K562 (cell line): Measurements from ENCODE around the gene RSBN1L. TPM values are rescaled to one million over a fixed set of nuclear protein-coding genes. Genes with fewer than 3 reads are reported as not detected.

Source experiments
- ATAC-seq: fragments of 200-7000 bp; cut with Tn5 transposase; 3 replicates; pipeline ENCODE4 v1.9.1; 2020; ENCODE audit warnings: moderate library complexity
- BruUV-seq: library from RNA; stranded (reverse); fragments of 400-500 nt; replicated peaks from 2 replicates; lab custom pipeline; 2021; lab: Mats Ljungman, UMichigan
- CTCF ChIA-PET: fragments of 300-600 bp; formaldehyde crosslinking; extraction: SDS; loops from one replicate; lab custom pipeline; 2021; ENCODE audit warnings: low intra/inter-chr PET ratio; lab: Yijun Ruan, JAX
- POLR2A ChIA-PET: fragments of 300-600, 350-650 bp; sonication (Branson Sonifier 250); formaldehyde crosslinking; extraction: SDS; loops from one replicate; lab custom pipeline; 2021; ENCODE audit warnings: antibody characterized with exemption, inconsistent platforms; lab: Yijun Ruan, JAX
- DNase-seq, 4 experiments: peaks; one replicate each; pipeline versions ENCODE4 v3.0.0 to v3.0.0-alpha.2; 2011 to 2018; ENCODE audit warnings: low spot score in 3 of 4, mixed read lengths in 3 of 4; ENCODE audit errors: extremely low read depth in 1 of 4
- FAIRE-seq: peaks from 2 replicates; lab custom pipeline; 2011; peaks lifted over from hg19 to GRCh38; lab: Jason Lieb, UNC
- H2AFZ ChIP-seq: 2 replicates; pipeline ENCODE4 v1.6.0; 2011; ENCODE audit warnings: low read depth, low read length, control low read depth, inconsistent platforms
- H3K27ac ChIP-seq: fragments of 200-600 bp; 3 replicates; pipeline ENCODE4 v1.8.0; 2011; ENCODE audit warnings: low read depth, mild to moderate bottlenecking, control low read depth, inconsistent platforms, low read length, moderate library complexity, mixed read lengths; ENCODE audit errors: extremely low read depth
- H3K27me3 ChIP-seq, 2 experiments: fragments of 300-600 bp in 1 of 2; 2 replicates in 1 of 2; 3 replicates in 1 of 2; pipeline versions ENCODE4 v1.6.0 to v1.8.0; 2011; ENCODE audit warnings: inconsistent platforms in 2 of 2, low read length in 2 of 2, mild to moderate bottlenecking in 1 of 2, mixed read lengths in 1 of 2, moderate library complexity in 1 of 2; ENCODE audit not compliant: control insufficient read depth in 2 of 2, insufficient read depth in 2 of 2
- H3K36me3 ChIP-seq: fragments of 300-600 bp; 3 replicates; pipeline ENCODE4 v1.8.0; 2011; ENCODE audit warnings: mild to moderate bottlenecking, low read length, inconsistent platforms; ENCODE audit not compliant: control insufficient read depth, insufficient read depth
- H3K4me1 ChIP-seq, 2 experiments: fragments of 200-600 bp in 1 of 2; replicated peaks in 1 of 2; 2 replicates in 1 of 2; 3 replicates in 1 of 2; pipeline versions ENCODE4 v1.5.1 to v1.8.0; 2011; ENCODE audit warnings: inconsistent platforms in 2 of 2, low read length in 2 of 2, mild to moderate bottlenecking in 1 of 2, mixed read lengths in 1 of 2, moderate library complexity in 1 of 2; ENCODE audit not compliant: control insufficient read depth in 2 of 2, insufficient read depth in 2 of 2
- H3K4me2 ChIP-seq: 2 replicates; pipeline ENCODE4 v1.6.1; 2011; ENCODE audit warnings: low read length, control low read depth, inconsistent platforms, mixed read lengths; ENCODE audit not compliant: insufficient read depth
- H3K4me3 ChIP-seq: fragments of 200-600 bp; sonication (generic), shearing (Covaris generic); 2 replicates; pipeline ENCODE4 v1.5.1; 2016; ENCODE audit warnings: control low read depth, inconsistent platforms
- H3K79me2 ChIP-seq: fragments of 200-600 bp; 3 replicates; pipeline ENCODE4 v1.8.0; 2011; ENCODE audit warnings: low read length, inconsistent platforms; ENCODE audit not compliant: control insufficient read depth, insufficient read depth
- H3K9ac ChIP-seq, 2 experiments: 2 replicates each; pipeline versions ENCODE4 v1.6.0 to v1.6.1; 2011; ENCODE audit warnings: low read depth in 2 of 2, low read length in 2 of 2, control low read depth in 1 of 2, inconsistent platforms in 1 of 2, mild to moderate bottlenecking in 1 of 2, mixed read lengths in 1 of 2; ENCODE audit not compliant: insufficient read depth in 1 of 2
- H3K9me1 ChIP-seq: one replicate; pipeline ENCODE4 v1.6.0; 2011; ENCODE audit warnings: inconsistent platforms, mild to moderate bottlenecking, low read length, moderate library complexity; ENCODE audit not compliant: control insufficient read depth, insufficient read depth
- H3K9me3 ChIP-seq: replicated peaks from 2 replicates; pipeline ENCODE4 v1.5.1; 2011; ENCODE audit warnings: low read depth, low read length, inconsistent platforms; ENCODE audit not compliant: control insufficient read depth, insufficient read depth
- H4K20me1 ChIP-seq: replicated peaks from 2 replicates; pipeline ENCODE4 v1.6.1; 2011; ENCODE audit warnings: low read length, inconsistent platforms, mixed read lengths; ENCODE audit not compliant: control insufficient read depth, insufficient read depth
- ARHGAP35 ChIP-seq: fragments of 450-650 bp; IDR thresholded peaks from 2 replicates; pipeline ENCODE4 v1.6.1; 2018; ENCODE audit not compliant: partially characterized antibody
- CHCHD3 ChIP-seq: fragments of 250-450 bp; sonication (Bioruptor Pico); IDR thresholded peaks from 2 replicates; pipeline ENCODE4 v2.1.2; 2022; ENCODE audit warnings: mild to moderate bottlenecking
- CXXC5 ChIP-seq: fragments of 250-450 bp; sonication (Bioruptor Pico); IDR thresholded peaks from 2 replicates; pipeline ENCODE4 v1.8.0; 2022; ENCODE audit warnings: inconsistent platforms, mild to moderate bottlenecking, moderate library complexity
- E2F5 ChIP-seq: sonication (generic); formaldehyde crosslinking; IDR thresholded peaks from 2 replicates; pipeline ENCODE4 v1.8.0; 2022; ENCODE audit warnings: mild to moderate bottlenecking, missing genetic modification reagents
- GABPA ChIP-seq: fragments of 200-800 bp; sonication (Bioruptor generic); conservative IDR thresholded peaks from 2 replicates; pipeline ENCODE4 v1.6.1; 2016; ENCODE audit warnings: low read depth, missing genetic modification characterization, missing compliant biosample characterization
- LEF1 ChIP-seq: fragments of 450-650 bp; IDR thresholded peaks from 2 replicates; pipeline ENCODE4 v1.6.1; 2016; ENCODE audit warnings: mild to moderate bottlenecking
- MCM5 ChIP-seq: fragments of 450-650 bp; IDR thresholded peaks from 2 replicates; pipeline ENCODE4 v1.6.1; 2016; ENCODE audit warnings: low read depth
- MCM7 ChIP-seq, 2 experiments: fragments of 450-650 bp; IDR thresholded peaks; 2 replicates each; pipeline ENCODE4 v1.6.1; 2016 to 2018
- MEF2D ChIP-seq: conservative IDR thresholded peaks from 2 replicates; pipeline ENCODE4 v1.6.1; 2016; ENCODE audit warnings: low read depth, missing genetic modification characterization, missing compliant biosample characterization
- PHB2 ChIP-seq: fragments of 450-650 bp; IDR thresholded peaks from 2 replicates; pipeline ENCODE4 v1.6.1; 2017; ENCODE audit warnings: low read depth
- SMARCA5 ChIP-seq: fragments of 450-650 bp; IDR thresholded peaks from 2 replicates; pipeline ENCODE4 v1.6.1; 2016
- SMARCC2 ChIP-seq: fragments of 450-650 bp; IDR thresholded peaks from 2 replicates; pipeline ENCODE4 v1.6.1; 2017; ENCODE audit warnings: antibody characterized with exemption, moderate library complexity, mild to moderate bottlenecking, low read depth
- SRSF3 ChIP-seq: fragments of 200-400 bp; formaldehyde crosslinking; IDR thresholded peaks from 2 replicates; pipeline ENCODE4 v1.6.1; 2016; ENCODE audit warnings: mild to moderate bottlenecking, low read length, moderate library complexity; ENCODE audit not compliant: insufficient read depth
- TAF15 ChIP-seq: fragments of 200-400 bp; formaldehyde crosslinking; IDR thresholded peaks from 2 replicates; pipeline ENCODE4 v1.6.1; 2017; ENCODE audit warnings: mild to moderate bottlenecking, low read depth, low read length, moderate library complexity
- ZBTB33 ChIP-seq: sonication (generic); formaldehyde crosslinking; IDR thresholded peaks from 2 replicates; pipeline ENCODE4 v1.8.1; 2023; ENCODE audit warnings: mild to moderate bottlenecking, missing genetic modification reagents
- ZNF79 ChIP-seq: fragments of 250-450 bp; sonication (Bioruptor Pico); IDR thresholded peaks from 2 replicates; pipeline ENCODE4 v1.4.0; 2020; ENCODE audit warnings: low read depth, mild to moderate bottlenecking, moderate library complexity
- ZZZ3 ChIP-seq: fragments of 450-650 bp; IDR thresholded peaks from 2 replicates; pipeline ENCODE4 v1.6.1; 2016; ENCODE audit warnings: antibody characterized with exemption, mild to moderate bottlenecking, moderate library complexity
- WGBS: fragments of 100-300 bp; shearing (Covaris generic); methylation state at CpG from one replicate; pipeline ENCODE4 v1.1.6; 2016; ENCODE audit warnings: low coverage, mixed read lengths; ENCODE audit not compliant: insufficient coverage; ENCODE audit errors: missing lambda C conversion rate; 5-methylcytosine and 5-hydroxymethylcytosine counted together
- in situ Hi-C: fragments of 300-500 bp; cut with MboI; formaldehyde crosslinking; loops from 4 replicates; pipeline ENCODE4 v1.15.0; 2018; ENCODE audit warnings: inconsistent platforms, mixed read lengths
- intact Hi-C: fragments of 100-400 bp; cut with micrococcal nuclease; formaldehyde crosslinking; loops from 2 replicates; pipeline ENCODE4 v1.14.2; 2022
- polyA plus RNA-seq, 8 experiments: library from polyadenylated mRNA; depleted of rRNA in 4 of 8; stranded (reverse) in 5 of 8; unstranded in 3 of 8; fragments of >200 nt; fragmentation: Nextera tagmentation in 2 of 8; fragmentation: Illumina TruSeq in 1 of 8; extraction: Ambion mirVana in 2 of 8; extraction: Trizol in 1 of 8; gene quantifications; 2 replicates each; pipeline versions ENCODE4 v1.2.1 to v1.2.3, GENCODE V29; 2011 to 2014; ENCODE audit warnings: inconsistent platforms in 1 of 8, missing spikeins in 1 of 8
- total RNA-seq, 7 experiments: library from RNA; depleted of rRNA in 6 of 7; stranded (reverse); fragments of >200 nt in 6 of 7; fragmentation: Illumina TruSeq in 2 of 7; extraction: Trizol in 2 of 7; gene quantifications; 2 replicates each; pipeline versions ENCODE4 v1.2.1 to v1.2.3, GENCODE V29; 2011 to 2021; ENCODE audit warnings: low replicate concordance in 1 of 7
- TF ChIP-seq, protein P1 (sequence below): fragments of 450-650 bp; formaldehyde crosslinking; conservative IDR thresholded peaks from 2 replicates; pipeline ENCODE4 v1.4.0; 2022; ENCODE audit warnings: mild to moderate bottlenecking, missing genetic modification characterization

The RSBN1L gene
- total and polyA plus RNA-seq, 9 of the 15 experiments (the other 6 are each of a cell fraction or from before 2014, with no cell fraction given), result 6.2 to 35.2 (median 20.1) TPM

DNA sequence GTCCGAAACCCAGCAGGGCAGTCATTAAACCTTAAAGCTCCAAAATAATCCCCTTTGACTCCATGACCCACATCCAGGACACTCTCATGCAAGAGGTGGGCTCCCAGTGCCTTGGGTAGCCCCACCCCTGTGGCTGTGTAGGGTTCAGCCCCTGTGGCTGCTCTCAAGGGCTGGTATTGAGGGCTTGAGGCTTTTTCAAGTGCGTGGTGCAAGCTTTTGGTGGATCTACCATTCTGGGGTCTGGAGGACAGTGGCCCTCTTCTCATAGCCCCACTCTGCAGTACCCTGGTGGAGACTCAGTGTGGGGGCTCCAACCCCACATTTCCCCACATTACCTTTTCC is 50.5 kb downstream of the RSBN1L start:
- Histone ChIP-seq H3K9ac (no peak overlapping the region), H3K4me2 (no peak overlapping the region), H3K4me1 (peaks cover 0 to 5% of the 10 kb centered on the region in 2 experiments; a peak in 3 of 5 replicates), H3K4me3 (no peak overlapping the region), H3K27me3 (no peaks in the 10 kb centered on the region), H4K20me1 (peaks cover 5% of the 10 kb centered on the region; the same call in 1 of the 2 replicates), H2AFZ (no peak overlapping the region), H3K9me3 (no peaks in the 10 kb centered on the region), H3K27ac (no peak overlapping the region), H3K79me2 (0 out of 3 replicates have a peak, but pooled peaks cover 15% of the 10 kb centered on the region), H3K36me3 (peaks cover 27% of the 10 kb centered on the region; the same call in 2 of the 3 replicates), H3K9me1 (no peaks in the 10 kb centered on the region)
- 96% methylated on average over 2 of the region's 2 CpGs for WGBS
- FAIRE-seq (no peak), DNase-seq (no peak), ATAC-seq (peak; percentile 38; the same call in 2 of the 3 replicates)
- BruUV-seq, result no TSS peak
- TF ChIP-seq LEF1, result no peak
- no peak for TF ChIP-seq E2F5 (CRISPR knock-in tag)
- TF ChIP-seq GABPA, result no peak
- TF ChIP-seq SMARCC2, result no peak
- TF ChIP-seq ZZZ3, result no peak
- no peak for TF ChIP-seq ZBTB33
- TF ChIP-seq, protein P1, sequence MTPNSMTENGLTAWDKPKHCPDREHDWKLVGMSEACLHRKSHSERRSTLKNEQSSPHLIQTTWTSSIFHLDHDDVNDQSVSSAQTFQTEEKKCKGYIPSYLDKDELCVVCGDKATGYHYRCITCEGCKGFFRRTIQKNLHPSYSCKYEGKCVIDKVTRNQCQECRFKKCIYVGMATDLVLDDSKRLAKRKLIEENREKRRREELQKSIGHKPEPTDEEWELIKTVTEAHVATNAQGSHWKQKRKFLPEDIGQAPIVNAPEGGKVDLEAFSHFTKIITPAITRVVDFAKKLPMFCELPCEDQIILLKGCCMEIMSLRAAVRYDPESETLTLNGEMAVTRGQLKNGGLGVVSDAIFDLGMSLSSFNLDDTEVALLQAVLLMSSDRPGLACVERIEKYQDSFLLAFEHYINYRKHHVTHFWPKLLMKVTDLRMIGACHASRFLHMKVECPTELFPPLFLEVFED (CRISPR knock-in tag), result no peak
- TF ChIP-seq MCM5, result no peak
- TF ChIP-seq MEF2D (tag), result no peak
- TF ChIP-seq CXXC5 (CRISPR knock-in tag), result no peak
- no peak for TF ChIP-seq PHB2
- TF ChIP-seq ARHGAP35, result no peak
- TF ChIP-seq CHCHD3 (CRISPR knock-in tag), result no peak
- TF ChIP-seq MCM7 (IDR thresholded peaks at IDR 0.05), result no peak
- no peak for TF ChIP-seq ZNF79 (CRISPR knock-in tag)
- TF ChIP-seq SMARCA5, result no peak
- no peak for TF ChIP-seq TAF15
- TF ChIP-seq SRSF3, result no peak
- CTCF ChIA-PET, result no interaction called here
- POLR2A ChIA-PET, result interaction anchor here (1.0 kb wide), 1 partner anchor 18 kb away, joined by 3 read pairs; no protein-coding TSS in a partner anchor
- intact Hi-C loops (no loop called here), in situ Hi-C loops (no loop called here)
